Astrocyte (in vitro differentiated cells and primary cell): ENCODE measurements around the gene ADAMTSL2.

ENCODE experiments used
- EZH2 ChIP-seq: IDR thresholded peaks from 2 replicates; pipeline ENCODE4 v1.6.1; 2012; ENCODE audit warnings: mild to moderate bottlenecking, low read length, inconsistent platforms; ENCODE audit not compliant: insufficient read depth
- TF ChIP-seq, protein P1 (sequence below): IDR thresholded peaks from 2 replicates; pipeline ENCODE4 v1.5.1; 2011; ENCODE audit warnings: low read depth, mild to moderate bottlenecking, inconsistent platforms, low read length, moderate library complexity; ENCODE audit not compliant: insufficient read depth

DNA sequence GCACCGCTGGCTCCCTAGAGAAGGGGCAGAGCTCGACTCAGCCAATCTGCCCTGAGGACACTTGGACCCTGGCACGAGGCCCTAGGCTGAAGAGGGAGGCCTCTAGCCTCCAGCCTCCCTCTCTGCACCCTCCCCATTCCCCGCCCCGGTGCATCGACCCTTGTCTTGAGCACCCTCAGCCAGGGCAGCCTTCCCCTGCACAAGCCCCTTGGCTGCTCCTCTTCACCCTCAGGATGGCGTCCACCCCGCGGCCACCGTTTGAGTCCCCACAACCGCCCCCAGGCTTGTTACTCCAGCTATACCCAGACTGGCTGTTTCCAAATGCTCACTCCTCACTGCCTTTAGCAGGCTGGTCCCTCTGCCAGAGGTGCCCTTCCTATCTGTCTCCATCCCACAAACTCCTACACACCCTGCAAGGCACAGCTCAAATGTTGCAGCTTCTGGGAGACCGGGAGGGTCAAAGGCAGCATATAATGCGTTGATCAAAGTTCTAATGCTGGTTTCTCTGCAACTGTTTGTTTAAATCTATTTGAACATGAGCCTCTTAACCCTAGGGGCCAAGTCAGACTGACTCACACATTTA, 81.2 kb downstream of the ADAMTSL2 start:
- TF ChIP-seq, protein P1, sequence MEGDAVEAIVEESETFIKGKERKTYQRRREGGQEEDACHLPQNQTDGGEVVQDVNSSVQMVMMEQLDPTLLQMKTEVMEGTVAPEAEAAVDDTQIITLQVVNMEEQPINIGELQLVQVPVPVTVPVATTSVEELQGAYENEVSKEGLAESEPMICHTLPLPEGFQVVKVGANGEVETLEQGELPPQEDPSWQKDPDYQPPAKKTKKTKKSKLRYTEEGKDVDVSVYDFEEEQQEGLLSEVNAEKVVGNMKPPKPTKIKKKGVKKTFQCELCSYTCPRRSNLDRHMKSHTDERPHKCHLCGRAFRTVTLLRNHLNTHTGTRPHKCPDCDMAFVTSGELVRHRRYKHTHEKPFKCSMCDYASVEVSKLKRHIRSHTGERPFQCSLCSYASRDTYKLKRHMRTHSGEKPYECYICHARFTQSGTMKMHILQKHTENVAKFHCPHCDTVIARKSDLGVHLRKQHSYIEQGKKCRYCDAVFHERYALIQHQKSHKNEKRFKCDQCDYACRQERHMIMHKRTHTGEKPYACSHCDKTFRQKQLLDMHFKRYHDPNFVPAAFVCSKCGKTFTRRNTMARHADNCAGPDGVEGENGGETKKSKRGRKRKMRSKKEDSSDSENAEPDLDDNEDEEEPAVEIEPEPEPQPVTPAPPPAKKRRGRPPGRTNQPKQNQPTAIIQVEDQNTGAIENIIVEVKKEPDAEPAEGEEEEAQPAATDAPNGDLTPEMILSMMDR: no peak
- no peak for TF ChIP-seq EZH2
